ENCODE data around the gene PRR18. TPM values are rescaled to one million over a fixed set of nuclear protein-coding genes. Genes with fewer than 3 reads are reported as not detected.

The PRR18 gene
- total RNA-seq, 2 donors from 2014 or later = not detected

DNA sequence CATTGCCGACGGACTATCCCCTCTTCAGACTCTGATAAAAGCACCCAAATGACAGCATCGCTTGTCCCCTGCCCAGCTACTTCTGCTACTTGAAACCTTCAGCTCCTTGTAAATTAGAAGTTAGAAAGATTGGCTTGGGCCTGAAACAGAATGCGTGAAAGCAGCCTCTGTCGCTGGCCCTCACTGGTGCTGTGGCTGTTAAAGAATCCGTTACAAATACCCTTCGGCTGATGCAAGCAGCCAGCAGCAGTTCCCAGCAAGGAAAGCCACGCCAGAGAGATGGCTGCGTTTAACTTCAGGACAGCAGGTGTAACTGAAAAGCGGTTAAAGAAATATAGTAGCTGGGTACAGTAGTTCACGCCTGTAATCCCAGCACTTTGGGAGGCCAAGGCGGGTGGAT is 2.4 kb upstream of the PRR18 start:
- no peaks in the 10 kb centered on the region for H3K9me3 ChIP-seq
- H3K36me3 ChIP-seq = no peaks in the 10 kb centered on the region
- H3K4me3 ChIP-seq = no peak overlapping the region
- no peak overlapping the region for H3K27ac ChIP-seq
- DNase-seq (ENCODE audit: low spot score) = no peak
- peaks cover 0 to 20% of the 10 kb centered on the region in 2 donors for H3K27me3 ChIP-seq
- peaks cover 0 to 18% of the 10 kb centered on the region in 2 donors for H3K4me1 ChIP-seq
- TF ChIP-seq, protein P1, sequence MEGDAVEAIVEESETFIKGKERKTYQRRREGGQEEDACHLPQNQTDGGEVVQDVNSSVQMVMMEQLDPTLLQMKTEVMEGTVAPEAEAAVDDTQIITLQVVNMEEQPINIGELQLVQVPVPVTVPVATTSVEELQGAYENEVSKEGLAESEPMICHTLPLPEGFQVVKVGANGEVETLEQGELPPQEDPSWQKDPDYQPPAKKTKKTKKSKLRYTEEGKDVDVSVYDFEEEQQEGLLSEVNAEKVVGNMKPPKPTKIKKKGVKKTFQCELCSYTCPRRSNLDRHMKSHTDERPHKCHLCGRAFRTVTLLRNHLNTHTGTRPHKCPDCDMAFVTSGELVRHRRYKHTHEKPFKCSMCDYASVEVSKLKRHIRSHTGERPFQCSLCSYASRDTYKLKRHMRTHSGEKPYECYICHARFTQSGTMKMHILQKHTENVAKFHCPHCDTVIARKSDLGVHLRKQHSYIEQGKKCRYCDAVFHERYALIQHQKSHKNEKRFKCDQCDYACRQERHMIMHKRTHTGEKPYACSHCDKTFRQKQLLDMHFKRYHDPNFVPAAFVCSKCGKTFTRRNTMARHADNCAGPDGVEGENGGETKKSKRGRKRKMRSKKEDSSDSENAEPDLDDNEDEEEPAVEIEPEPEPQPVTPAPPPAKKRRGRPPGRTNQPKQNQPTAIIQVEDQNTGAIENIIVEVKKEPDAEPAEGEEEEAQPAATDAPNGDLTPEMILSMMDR (IDR thresholded peaks at IDR 0.05) = no peak

DNA sequence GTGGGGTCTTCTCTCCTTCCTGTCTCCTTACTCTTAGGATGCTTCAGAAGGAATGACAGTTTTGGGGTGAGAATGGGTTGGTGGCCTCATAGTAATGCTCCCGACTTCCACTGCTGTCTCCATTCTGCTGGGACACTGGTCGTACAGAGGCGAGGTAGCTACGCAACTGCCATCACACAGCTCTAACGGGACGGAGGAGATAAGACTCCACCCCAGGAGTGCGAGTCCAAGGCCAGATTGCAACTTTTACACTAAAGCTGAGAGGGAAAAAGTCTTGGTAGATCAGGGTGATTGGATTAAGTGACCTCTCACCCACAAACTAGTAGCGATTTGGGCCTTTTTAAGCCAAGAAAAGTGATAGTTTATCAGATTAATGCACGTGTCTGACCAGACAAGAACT is 1.8 kb upstream of the PRR18 start:
- Histone ChIP-seq H3K27ac (no peak overlapping the region), H3K36me3 (no peaks in the 10 kb centered on the region), H3K9me3 (no peaks in the 10 kb centered on the region), H3K4me1 (peaks cover 0 to 18% of the 10 kb centered on the region in 2 donors), H3K27me3 (peaks cover 0 to 20% of the 10 kb centered on the region in 2 donors), H3K4me3 (no peak overlapping the region)
- TF ChIP-seq, protein P1 (IDR thresholded peaks at IDR 0.05) = no peak
- no peak for DNase-seq (ENCODE audit: low spot score)

DNA sequence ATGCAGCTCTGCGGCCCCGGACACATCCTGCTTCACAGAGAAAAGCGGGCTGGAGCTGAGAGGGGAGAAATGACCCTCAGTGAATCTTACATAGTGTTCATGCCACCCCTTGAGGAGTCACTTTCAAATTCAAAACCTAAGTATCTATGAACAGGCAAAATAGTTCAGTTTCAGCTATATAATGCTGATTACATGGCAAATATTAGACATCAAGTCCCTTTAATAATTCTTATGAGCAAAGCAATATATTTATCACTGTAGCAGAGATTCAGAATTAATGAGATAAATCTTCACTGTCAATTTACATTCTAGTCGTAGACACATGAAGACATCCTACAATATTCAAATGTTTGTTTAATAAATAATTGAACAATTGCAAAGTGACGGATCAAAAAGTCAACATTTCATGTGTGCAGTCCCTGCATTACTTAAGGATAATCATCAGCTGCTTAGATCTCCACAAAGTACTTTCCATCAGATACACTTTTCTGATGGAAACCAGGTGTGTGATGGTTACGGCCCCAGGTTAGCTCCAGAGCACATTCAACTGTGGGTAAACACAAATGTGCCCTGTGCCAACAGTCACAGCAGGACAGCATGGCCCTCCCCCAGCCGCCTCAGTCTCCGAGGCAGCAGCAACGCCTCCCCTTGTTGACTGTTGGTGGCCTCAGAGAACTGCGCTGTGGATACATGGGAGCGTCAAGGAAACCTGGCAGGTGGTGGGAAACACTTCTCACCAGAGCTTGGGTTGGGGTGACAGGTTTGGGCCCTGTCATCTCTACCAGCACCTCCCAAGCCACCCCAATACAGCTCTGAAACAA is 787 bp upstream of the PRR18 start:
- peaks cover 0 to 18% of the 10 kb centered on the region in 2 donors for H3K4me1 ChIP-seq
- H3K27me3 ChIP-seq = peaks cover 0 to 20% of the 10 kb centered on the region in 2 donors
- H3K9me3 ChIP-seq = no peaks in the 10 kb centered on the region
- no peak for DNase-seq (ENCODE audit: low spot score)
- H3K4me3 ChIP-seq = no peak overlapping the region
- no peaks in the 10 kb centered on the region for H3K36me3 ChIP-seq
- no peak overlapping the region for H3K27ac ChIP-seq
- TF ChIP-seq, protein P1 (IDR thresholded peaks at IDR 0.05) = no peak

DNA sequence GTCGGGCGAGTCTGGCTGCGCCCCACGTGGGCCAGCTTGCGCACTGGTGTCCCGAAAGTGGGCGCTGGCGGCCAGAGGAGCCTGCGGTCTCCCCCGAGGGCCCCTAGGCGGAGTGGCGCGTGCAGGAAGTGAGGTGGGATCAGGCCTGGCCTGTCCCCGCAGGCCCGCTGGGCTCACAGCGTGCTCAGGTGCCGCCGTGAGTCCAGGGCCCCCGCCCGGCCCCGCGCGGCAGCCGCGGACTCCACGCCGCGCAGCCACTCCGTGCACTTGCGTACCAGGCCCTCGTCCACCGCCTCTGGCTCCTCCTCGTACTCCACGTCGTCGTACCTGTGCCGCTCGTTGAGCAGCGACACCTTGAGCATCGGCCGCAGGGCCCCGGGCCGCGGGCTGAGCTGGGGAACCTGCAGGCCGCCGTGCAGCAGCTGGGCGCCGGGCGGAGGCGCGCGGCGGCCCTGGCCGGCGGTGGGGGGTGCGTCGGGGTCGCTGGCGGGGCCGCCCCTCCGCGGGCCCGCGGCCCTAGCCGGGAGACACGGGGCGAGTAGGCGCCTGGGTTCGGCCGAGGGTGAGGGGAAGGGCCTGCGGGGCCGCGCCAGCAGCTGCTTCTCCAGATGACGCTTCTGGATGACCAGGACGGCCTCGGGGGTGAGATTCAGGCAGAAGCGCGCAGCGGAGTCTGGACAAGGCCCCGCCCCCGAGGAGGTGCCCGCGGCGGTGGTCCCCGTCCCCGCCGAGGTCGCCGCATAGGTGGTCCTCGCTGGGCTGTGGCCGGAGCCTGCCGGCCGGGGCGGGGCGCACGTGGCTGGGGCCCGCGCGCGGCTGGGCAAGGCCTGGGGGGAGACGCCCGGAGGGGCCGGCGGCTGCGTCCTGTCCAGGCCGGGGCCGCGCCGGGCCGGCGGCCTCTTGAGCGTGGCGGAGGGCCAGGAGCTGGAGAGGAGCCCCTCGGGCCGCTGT is 835 bp downstream of the PRR18 start:
- H3K27ac ChIP-seq = no peak overlapping the region
- H3K4me3 ChIP-seq = peak overlapping the region; percentile 28 to 53
- TF ChIP-seq, protein P1 (IDR thresholded peaks at IDR 0.05) = no peak
- no peak for DNase-seq (ENCODE audit: low spot score)
- no peaks in the 10 kb centered on the region for H3K36me3 ChIP-seq
- peaks cover 0 to 20% of the 10 kb centered on the region in 2 donors for H3K27me3 ChIP-seq
- H3K4me1 ChIP-seq = peaks cover 0 to 18% of the 10 kb centered on the region in 2 donors
- no peaks in the 10 kb centered on the region for H3K9me3 ChIP-seq

DNA sequence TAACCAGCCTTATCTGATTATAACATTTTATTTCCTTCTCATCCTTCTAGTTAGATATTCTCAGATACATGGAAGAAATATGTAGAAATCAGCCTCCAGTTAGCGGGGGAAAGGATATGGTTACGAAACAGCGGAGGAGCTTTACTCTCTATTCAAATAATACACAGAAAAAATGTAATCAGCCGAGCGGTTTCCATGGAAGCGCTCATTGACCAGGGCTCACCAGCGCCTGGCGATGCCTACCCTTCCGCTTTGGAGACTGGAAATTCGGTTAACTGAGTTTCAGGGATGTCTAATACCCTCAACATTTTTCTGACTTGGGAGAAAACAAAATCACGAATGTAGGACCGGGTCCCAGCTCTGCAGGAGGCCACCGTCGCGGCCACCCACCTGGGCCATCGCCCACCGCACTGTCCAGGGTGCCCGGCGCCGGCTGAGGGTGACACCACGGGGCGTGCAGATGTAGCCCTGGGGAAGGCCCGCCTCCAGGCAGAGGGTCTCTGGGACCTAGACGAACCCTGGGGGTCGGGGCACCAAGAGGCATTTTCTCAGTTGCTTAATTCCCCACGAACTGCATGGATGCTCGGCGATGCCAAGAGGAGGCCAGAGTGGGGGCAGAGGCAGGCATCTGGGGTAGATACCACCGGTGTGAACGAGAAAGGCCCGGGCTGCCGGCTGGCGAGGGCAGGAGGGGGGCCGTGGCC is 1.7 kb downstream of the PRR18 start:
- Histone ChIP-seq H3K9me3 (no peaks in the 10 kb centered on the region), H3K27ac (no peak overlapping the region), H3K27me3 (peaks cover 0 to 20% of the 10 kb centered on the region in 2 donors), H3K4me3 (peak overlapping the region in 1 of 2 donors; percentile 53), H3K4me1 (peaks cover 0 to 18% of the 10 kb centered on the region in 2 donors), H3K36me3 (no peaks in the 10 kb centered on the region)
- no peak for DNase-seq (ENCODE audit: low spot score)
- TF ChIP-seq, protein P1 (IDR thresholded peaks at IDR 0.05) = no peak

Measured in right atrium auricular region (tissue), 2 donors.